Neural cell (in vitro differentiated cells): Measurements from ENCODE around the gene SLC37A2. TPM values are rescaled to one million over a fixed set of nuclear protein-coding genes. Genes with fewer than 3 reads are reported as not detected.

Source experiments
- H2AFZ ChIP-seq: fragments of 200-600, 300-800 bp; sonication (generic), shearing (Covaris generic); 2 replicates; pipeline ENCODE4 v1.6.0; 2014; ENCODE audit warnings: low read depth, mild to moderate bottlenecking, antibody characterized with exemption, low read length, moderate library complexity
- H3F3A ChIP-seq: fragments of 200-600 bp; shearing (Covaris generic); 2 replicates; pipeline ENCODE4 v1.6.1; 2016; ENCODE audit warnings: mild to moderate bottlenecking, moderate library complexity, mixed read lengths, antibody characterized with exemption, low read length; ENCODE audit not compliant: insufficient read depth, poor library complexity, severe bottlenecking
- H3K27ac ChIP-seq: fragments of 200-600, 300-800 bp; sonication (generic), shearing (Covaris generic); 2 replicates; pipeline ENCODE4 v1.5.1; 2014; ENCODE audit warnings: mild to moderate bottlenecking, low read length, moderate library complexity
- H3K27me3 ChIP-seq: fragments of 300-800, 200-600 bp; sonication (generic), shearing (Covaris generic); 2 replicates; pipeline ENCODE4 v1.6.0; 2014; ENCODE audit warnings: mild to moderate bottlenecking, low read depth, low read length, moderate library complexity; ENCODE audit not compliant: insufficient read depth
- H3K36me3 ChIP-seq: fragments of 300-800, 200-600 bp; sonication (generic), shearing (Covaris generic); 2 replicates; pipeline ENCODE4 v1.5.1; 2014; ENCODE audit warnings: mild to moderate bottlenecking, antibody characterized with exemption, low read length, moderate library complexity; ENCODE audit not compliant: insufficient read depth
- H3K4me2 ChIP-seq: fragments of 300-800, 200-600 bp; sonication (generic), shearing (Covaris generic); 2 replicates; pipeline ENCODE4 v1.6.0; 2014; ENCODE audit warnings: mild to moderate bottlenecking, low read length
- H3K4me3 ChIP-seq: fragments of 300-800, 200-600 bp; sonication (generic), shearing (Covaris generic); 2 replicates; pipeline ENCODE4 v1.5.1; 2014; ENCODE audit warnings: mild to moderate bottlenecking, low read length, moderate library complexity
- H3K79me2 ChIP-seq: fragments of 200-600 bp; shearing (Covaris generic); replicated peaks from 2 replicates; pipeline ENCODE4 v1.6.0; 2014; ENCODE audit warnings: mild to moderate bottlenecking, low read length, moderate library complexity; ENCODE audit not compliant: insufficient read depth
- H3K9ac ChIP-seq: fragments of 300-800, 200-600 bp; sonication (generic), shearing (Covaris generic); 2 replicates; pipeline ENCODE4 v1.6.1; 2016; ENCODE audit warnings: mild to moderate bottlenecking, low read length, mixed read lengths
- H3K9me2 ChIP-seq: fragments of 200-600 bp; shearing (Covaris generic); 2 replicates; pipeline ENCODE4 v1.6.1; 2016; ENCODE audit warnings: mild to moderate bottlenecking, low read length, mixed read lengths; ENCODE audit not compliant: insufficient read depth
- H3K9me3 ChIP-seq: fragments of 200-600, 300-800 bp; sonication (generic), shearing (Covaris generic); 2 replicates; pipeline ENCODE4 v1.6.1; 2016; ENCODE audit warnings: mild to moderate bottlenecking, mixed run types, low read length, moderate library complexity, mixed read lengths
- H4K20me1 ChIP-seq: fragments of 200-600 bp; shearing (Covaris generic); 2 replicates; pipeline ENCODE4 v1.6.1; 2016; ENCODE audit warnings: mild to moderate bottlenecking, mixed run types; ENCODE audit not compliant: insufficient read depth
- EP300 ChIP-seq: fragments of 450-650 bp; conservative IDR thresholded peaks from 2 replicates; pipeline ENCODE4 v1.6.1; 2014; ENCODE audit warnings: antibody characterized with exemption, mild to moderate bottlenecking, moderate library complexity; ENCODE audit not compliant: poor library complexity, severe bottlenecking
- EZH2 ChIP-seq: fragments of 200-600, 300-800 bp; shearing (Covaris generic), sonication (generic); IDR thresholded peaks from 2 replicates; pipeline ENCODE4 v1.6.1; 2014; ENCODE audit warnings: antibody characterized with exemption, low read length, borderline replicate concordance, mild to moderate bottlenecking; ENCODE audit not compliant: insufficient read depth, poor library complexity, severe bottlenecking
- MXI1 ChIP-seq: fragments of 450-650 bp; conservative IDR thresholded peaks from 2 replicates; pipeline ENCODE4 v1.6.1; 2014; ENCODE audit warnings: antibody characterized with exemption, mild to moderate bottlenecking; ENCODE audit not compliant: poor library complexity, severe bottlenecking
- POLR2AphosphoS5 ChIP-seq: IDR thresholded peaks from 2 replicates; pipeline ENCODE4 v1.6.1; 2012
- RAD21 ChIP-seq: fragments of 450-650 bp; conservative IDR thresholded peaks from 2 replicates; pipeline ENCODE4 v1.6.1; 2014; ENCODE audit warnings: antibody characterized with exemption, mild to moderate bottlenecking, moderate library complexity
- SMC3 ChIP-seq: fragments of 450-650 bp; conservative IDR thresholded peaks from 2 replicates; pipeline ENCODE4 v1.6.1; 2014; ENCODE audit warnings: antibody characterized with exemption, mild to moderate bottlenecking, moderate library complexity; ENCODE audit not compliant: poor library complexity
- TAF1 ChIP-seq: IDR thresholded peaks from 2 replicates; pipeline ENCODE4 v1.6.1; 2012; ENCODE audit warnings: low read depth
- polyA plus RNA-seq: library from polyadenylated mRNA; depleted of rRNA; stranded (reverse); fragments of >200 nt; gene quantifications from 2 replicates; pipeline ENCODE4 v1.2.3, GENCODE V29; 2014
- TF ChIP-seq, protein P1 (sequence below): fragments of 450-650 bp; IDR thresholded peaks from 2 replicates; pipeline ENCODE4 v1.5.1; 2014; ENCODE audit warnings: antibody characterized with exemption, mild to moderate bottlenecking, moderate library complexity; ENCODE audit not compliant: poor library complexity, severe bottlenecking
- TF ChIP-seq, protein P2 (sequence below): IDR thresholded peaks from 2 replicates; pipeline ENCODE4 v1.6.1; 2012; ENCODE audit warnings: borderline replicate concordance

The SLC37A2 gene
- polyA plus RNA-seq, 1 donor from 2014 or later, result 0.12 TPM

GRCh38 chr11:125102510-125102909, 39.4 kb downstream of the SLC37A2 start:
- H4K20me1 ChIP-seq, result no peaks in the 10 kb centered on the region
- H3K9me2 ChIP-seq, result no peaks in the 10 kb centered on the region
- no peak overlapping the region for H3K27ac ChIP-seq
- H3K36me3 ChIP-seq, result peaks cover 6% of the 10 kb centered on the region
- no peak overlapping the region for H3K9ac ChIP-seq
- H3F3A ChIP-seq, result no peaks in the 10 kb centered on the region
- H3K9me3 ChIP-seq, result no peaks in the 10 kb centered on the region
- H3K4me2 ChIP-seq, result no peak overlapping the region
- H2AFZ ChIP-seq, result no peak overlapping the region
- H3K79me2 ChIP-seq, result no peaks in the 10 kb centered on the region
- TF ChIP-seq MXI1, result no peak
- TF ChIP-seq EZH2, result no peak
- TF ChIP-seq, protein P1, sequence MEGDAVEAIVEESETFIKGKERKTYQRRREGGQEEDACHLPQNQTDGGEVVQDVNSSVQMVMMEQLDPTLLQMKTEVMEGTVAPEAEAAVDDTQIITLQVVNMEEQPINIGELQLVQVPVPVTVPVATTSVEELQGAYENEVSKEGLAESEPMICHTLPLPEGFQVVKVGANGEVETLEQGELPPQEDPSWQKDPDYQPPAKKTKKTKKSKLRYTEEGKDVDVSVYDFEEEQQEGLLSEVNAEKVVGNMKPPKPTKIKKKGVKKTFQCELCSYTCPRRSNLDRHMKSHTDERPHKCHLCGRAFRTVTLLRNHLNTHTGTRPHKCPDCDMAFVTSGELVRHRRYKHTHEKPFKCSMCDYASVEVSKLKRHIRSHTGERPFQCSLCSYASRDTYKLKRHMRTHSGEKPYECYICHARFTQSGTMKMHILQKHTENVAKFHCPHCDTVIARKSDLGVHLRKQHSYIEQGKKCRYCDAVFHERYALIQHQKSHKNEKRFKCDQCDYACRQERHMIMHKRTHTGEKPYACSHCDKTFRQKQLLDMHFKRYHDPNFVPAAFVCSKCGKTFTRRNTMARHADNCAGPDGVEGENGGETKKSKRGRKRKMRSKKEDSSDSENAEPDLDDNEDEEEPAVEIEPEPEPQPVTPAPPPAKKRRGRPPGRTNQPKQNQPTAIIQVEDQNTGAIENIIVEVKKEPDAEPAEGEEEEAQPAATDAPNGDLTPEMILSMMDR, result no peak
- TF ChIP-seq RAD21, result no peak
- TF ChIP-seq POLR2AphosphoS5, result no peak
- TF ChIP-seq EP300, result no peak
- no peak for TF ChIP-seq SMC3
- TF ChIP-seq, protein P2, sequence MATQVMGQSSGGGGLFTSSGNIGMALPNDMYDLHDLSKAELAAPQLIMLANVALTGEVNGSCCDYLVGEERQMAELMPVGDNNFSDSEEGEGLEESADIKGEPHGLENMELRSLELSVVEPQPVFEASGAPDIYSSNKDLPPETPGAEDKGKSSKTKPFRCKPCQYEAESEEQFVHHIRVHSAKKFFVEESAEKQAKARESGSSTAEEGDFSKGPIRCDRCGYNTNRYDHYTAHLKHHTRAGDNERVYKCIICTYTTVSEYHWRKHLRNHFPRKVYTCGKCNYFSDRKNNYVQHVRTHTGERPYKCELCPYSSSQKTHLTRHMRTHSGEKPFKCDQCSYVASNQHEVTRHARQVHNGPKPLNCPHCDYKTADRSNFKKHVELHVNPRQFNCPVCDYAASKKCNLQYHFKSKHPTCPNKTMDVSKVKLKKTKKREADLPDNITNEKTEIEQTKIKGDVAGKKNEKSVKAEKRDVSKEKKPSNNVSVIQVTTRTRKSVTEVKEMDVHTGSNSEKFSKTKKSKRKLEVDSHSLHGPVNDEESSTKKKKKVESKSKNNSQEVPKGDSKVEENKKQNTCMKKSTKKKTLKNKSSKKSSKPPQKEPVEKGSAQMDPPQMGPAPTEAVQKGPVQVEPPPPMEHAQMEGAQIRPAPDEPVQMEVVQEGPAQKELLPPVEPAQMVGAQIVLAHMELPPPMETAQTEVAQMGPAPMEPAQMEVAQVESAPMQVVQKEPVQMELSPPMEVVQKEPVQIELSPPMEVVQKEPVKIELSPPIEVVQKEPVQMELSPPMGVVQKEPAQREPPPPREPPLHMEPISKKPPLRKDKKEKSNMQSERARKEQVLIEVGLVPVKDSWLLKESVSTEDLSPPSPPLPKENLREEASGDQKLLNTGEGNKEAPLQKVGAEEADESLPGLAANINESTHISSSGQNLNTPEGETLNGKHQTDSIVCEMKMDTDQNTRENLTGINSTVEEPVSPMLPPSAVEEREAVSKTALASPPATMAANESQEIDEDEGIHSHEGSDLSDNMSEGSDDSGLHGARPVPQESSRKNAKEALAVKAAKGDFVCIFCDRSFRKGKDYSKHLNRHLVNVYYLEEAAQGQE, result no peak
- no peak for TF ChIP-seq TAF1
- no peak overlapping the region for H3K4me3 ChIP-seq
- no peaks in the 10 kb centered on the region for H3K27me3 ChIP-seq

GRCh38 chr11:125105926-125106325, 42.8 kb downstream of the SLC37A2 start:
- no peaks in the 10 kb centered on the region for H3K9me2 ChIP-seq
- H3K9ac ChIP-seq, result no peak overlapping the region
- peaks cover 6% of the 10 kb centered on the region for H3K36me3 ChIP-seq
- no peak overlapping the region for H3K4me2 ChIP-seq
- H3F3A ChIP-seq, result no peaks in the 10 kb centered on the region
- no peaks in the 10 kb centered on the region for H4K20me1 ChIP-seq
- H3K27ac ChIP-seq, result no peak overlapping the region
- H3K79me2 ChIP-seq, result peaks cover 6% of the 10 kb centered on the region
- H3K9me3 ChIP-seq, result no peaks in the 10 kb centered on the region
- TF ChIP-seq RAD21, result no peak
- TF ChIP-seq, protein P2, result no peak
- no peak for TF ChIP-seq EP300
- no peak for TF ChIP-seq POLR2AphosphoS5
- H3K4me3 ChIP-seq, result no peak overlapping the region
- no peaks in the 10 kb centered on the region for H3K27me3 ChIP-seq
- no peak overlapping the region for H2AFZ ChIP-seq
